Glomerular visceral epithelial cell (primary cell): ENCODE results near the gene DLG2.

Experiments used
- DNase-seq: peaks from one replicate; pipeline ENCODE4 v3.0.0-alpha.2; 2016; ENCODE audit errors: extremely low spot score

Gene DLG2

GRCh38 chr11:83574519-83574918 lies 2052.6 kb downstream of the DLG2 start:
- no peak for DNase-seq

- DNase-seq, result no peak
Measured at GRCh38 chr11:83572581-83573496, 2054.3 kb downstream of the DLG2 start.

GRCh38 chr11:83571302-83571701 lies 2055.8 kb downstream of the DLG2 start:
- no peak for DNase-seq

GRCh38 chr11:83569134-83569805 lies 2057.9 kb downstream of the DLG2 start:
- DNase-seq, result no peak

- no peak for DNase-seq
Measured at GRCh38 chr11:83568516-83568915, 2058.6 kb downstream of the DLG2 start.

- DNase-seq, result no peak
Measured at GRCh38 chr11:83566950-83567349, 2060.2 kb downstream of the DLG2 start.

GRCh38 chr11:83564870-83565269 lies 2062.3 kb downstream of the DLG2 start:
- no peak for DNase-seq

- DNase-seq, result no peak
Measured at GRCh38 chr11:83558281-83558680, 2068.9 kb downstream of the DLG2 start.

GRCh38 chr11:83557653-83558052 lies 2069.5 kb downstream of the DLG2 start:
- DNase-seq, result no peak

- no peak for DNase-seq
Measured at GRCh38 chr11:83554876-83555275, 2072.3 kb downstream of the DLG2 start.

- no peak for DNase-seq
Measured at GRCh38 chr11:83549984-83550667, 2077.0 kb downstream of the DLG2 start.

GRCh38 chr11:83546368-83546767 lies 2080.8 kb downstream of the DLG2 start:
- DNase-seq, result no peak

- no peak for DNase-seq
Measured at GRCh38 chr11:83545494-83546260, 2081.5 kb downstream of the DLG2 start.

- no peak for DNase-seq
Measured at GRCh38 chr11:83544846-83545245, 2082.3 kb downstream of the DLG2 start.

- DNase-seq, result no peak
Measured at GRCh38 chr11:83543706-83544439, 2083.3 kb downstream of the DLG2 start.

- DNase-seq, result no peak
Measured at GRCh38 chr11:83542861-83543260, 2084.3 kb downstream of the DLG2 start.

- no peak for DNase-seq
Measured at GRCh38 chr11:83540728-83541127, 2086.4 kb downstream of the DLG2 start.

- no peak for DNase-seq
Measured at GRCh38 chr11:83540112-83540675, 2086.9 kb downstream of the DLG2 start.

- DNase-seq, result no peak
Measured at GRCh38 chr11:83538286-83538685, 2088.9 kb downstream of the DLG2 start.

- no peak for DNase-seq
Measured at GRCh38 chr11:83537131-83537610, 2090.0 kb downstream of the DLG2 start.

- no peak for DNase-seq
Measured at GRCh38 chr11:83533166-83533565, 2094.0 kb downstream of the DLG2 start.
